ENCODE measurements around the gene GSN.
"Not testable (repeated sequence)": the region's sequence is repeated elsewhere in the genome, so short reads cannot be mapped to it uniquely, and the experiment has no call there.

Gene GSN

GRCh38 chr9:121289026-121289771, 21.2 kb downstream of the GSN start:
- DNase-seq, result no peak

GRCh38 chr9:121289772-121290370, 21.9 kb downstream of the GSN start:
- DNase-seq, result no peak

GRCh38 chr9:121291536-121291935, 23.6 kb downstream of the GSN start:
- not testable (repeated sequence) for DNase-seq

- no peak for DNase-seq
Observed at GRCh38 chr9:121292051-121292450, 24.1 kb downstream of the GSN start.

- DNase-seq, result no peak
Observed at GRCh38 chr9:121292801-121293241, 24.9 kb downstream of the GSN start.

- DNase-seq, result no peak
Observed at GRCh38 chr9:121294151-121294743, 26.3 kb downstream of the GSN start.

- no peak for DNase-seq
Observed at GRCh38 chr9:121294866-121295661, 27.1 kb downstream of the GSN start.

GRCh38 chr9:121295662-121296191, 27.8 kb downstream of the GSN start:
- no peak for DNase-seq

- DNase-seq, result no peak
Observed at GRCh38 chr9:121296213-121297127, 28.5 kb downstream of the GSN start.

GRCh38 chr9:121297389-121297788, 29.4 kb downstream of the GSN start:
- no peak for DNase-seq

- DNase-seq, result no peak
Observed at GRCh38 chr9:121298016-121298538, 30.1 kb downstream of the GSN start.

- no peak for DNase-seq
Observed at GRCh38 chr9:121298689-121299466, 30.9 kb downstream of the GSN start.

- DNase-seq, result peak; percentile 7
Observed at GRCh38 chr9:121299467-121300282, 31.7 kb downstream of the GSN start.

GRCh38 chr9:121300283-121301119, 32.5 kb downstream of the GSN start:
- no peak for DNase-seq

GRCh38 chr9:121301881-121302286, 33.9 kb downstream of the GSN start:
- no peak for DNase-seq

- no peak for DNase-seq
Observed at GRCh38 chr9:121302341-121302740, 34.4 kb downstream of the GSN start.

- DNase-seq, result no peak
Observed at GRCh38 chr9:121302786-121303185, 34.8 kb downstream of the GSN start.

- DNase-seq, result no peak
Observed at GRCh38 chr9:121303456-121304451, 35.8 kb downstream of the GSN start.

All from stimulated activated CD4-positive, alpha-beta T cell treated with anti-CD3 and anti-CD28 coated beads, Interleukin-12 subunit alpha, Interleukin-12 subunit beta, amount 100 ng/mL, for 4 hours (primary cell).